Activated CD4-positive, alpha-beta T cell treated with anti-CD3 and anti-CD28 coated beads, Interleukin-2, amount 10 ng/mL, durations not matched to agents 7 days and 5 days (primary cell): ENCODE results near the gene LIFR. TPM values are rescaled to one million over a fixed set of nuclear protein-coding genes. Genes with fewer than 3 reads are reported as not detected.

Source experiments
- CTCF ChIA-PET: fragments of 350-600 bp; sonication (Branson Sonifier 250); formaldehyde crosslinking; loops from one replicate; lab custom pipeline; 2021; ENCODE audit warnings: antibody characterized with exemption; lab: Charles Lee
- POLR2A ChIA-PET: fragments of 350-600 bp; sonication (Branson Sonifier 250); formaldehyde crosslinking; loops from one replicate; lab custom pipeline; 2021; ENCODE audit warnings: antibody characterized with exemption; lab: Charles Lee
- DNase-seq: peaks from one replicate; pipeline ENCODE4 v3.0.0-alpha.2; 2020
- H3K27ac Mint-ChIP-seq: one replicate; pipeline ENCODE4 v1.8.0; 2021; ENCODE audit warnings: mild to moderate bottlenecking, moderate library complexity, mixed read lengths
- H3K27me3 Mint-ChIP-seq: one replicate; pipeline ENCODE4 v1.8.0; 2021; ENCODE audit warnings: mixed read lengths
- H3K36me3 Mint-ChIP-seq: one replicate; pipeline ENCODE4 v1.8.0; 2021; ENCODE audit warnings: low read depth, mixed read lengths
- H3K4me1 Mint-ChIP-seq: one replicate; pipeline ENCODE4 v1.8.0; 2021; ENCODE audit warnings: mixed read lengths
- H3K4me3 Mint-ChIP-seq: one replicate; pipeline ENCODE4 v1.8.0; 2021; ENCODE audit warnings: mild to moderate bottlenecking, moderate library complexity, mixed read lengths
- H3K9me3 Mint-ChIP-seq: one replicate; pipeline ENCODE4 v1.8.0; 2021; ENCODE audit warnings: mixed read lengths
- total RNA-seq, 2 experiments: library from RNA; stranded (reverse); gene quantifications; one replicate each; pipeline ENCODE4 v1.2.3, GENCODE V29; 2021

The LIFR gene
- total RNA-seq, 2 experiments from 2014 or later, result 0.12 TPM; not detected in 1

- Mint-ChIP-seq H3K4me1 (peaks cover 16% of the 10 kb centered on the region), H3K4me3 (no peak overlapping the region), H3K27me3 (peaks cover 67% of the 10 kb centered on the region), H3K36me3 (no peaks in the 10 kb centered on the region), H3K9me3 (no peaks in the 10 kb centered on the region), H3K27ac (no peak overlapping the region)
- CTCF ChIA-PET, result no interaction called here
- no peak for DNase-seq
- POLR2A ChIA-PET, result no interaction called here
Observed at GRCh38 chr5:38554403-38554802, 2.0 kb downstream of the LIFR start.

GRCh38 chr5:38553001-38553521 is 3.4 kb downstream of the LIFR start:
- CTCF ChIA-PET, result no interaction called here
- no peak for DNase-seq
- no peak overlapping the region for H3K27ac Mint-ChIP-seq

GRCh38 chr5:38551030-38552017 is 5.1 kb downstream of the LIFR start:
- Mint-ChIP-seq H3K4me3 (no peak overlapping the region), H3K27me3 (peaks cover 49% of the 10 kb centered on the region), H3K27ac (no peak overlapping the region), H3K36me3 (no peaks in the 10 kb centered on the region), H3K9me3 (no peaks in the 10 kb centered on the region), H3K4me1 (peaks cover 8% of the 10 kb centered on the region)
- POLR2A ChIA-PET, result no interaction called here
- DNase-seq, result peak; percentile 13
- CTCF ChIA-PET, result no interaction called here

More at GRCh38 chr5:38553001-38553521, 3.4 kb downstream of the LIFR start:
- Mint-ChIP-seq H3K4me3 (no peak overlapping the region), H3K36me3 (no peaks in the 10 kb centered on the region), H3K27me3 (peaks cover 57% of the 10 kb centered on the region), H3K9me3 (no peaks in the 10 kb centered on the region), H3K4me1 (peaks cover 16% of the 10 kb centered on the region)
- POLR2A ChIA-PET, result no interaction called here

DNA sequence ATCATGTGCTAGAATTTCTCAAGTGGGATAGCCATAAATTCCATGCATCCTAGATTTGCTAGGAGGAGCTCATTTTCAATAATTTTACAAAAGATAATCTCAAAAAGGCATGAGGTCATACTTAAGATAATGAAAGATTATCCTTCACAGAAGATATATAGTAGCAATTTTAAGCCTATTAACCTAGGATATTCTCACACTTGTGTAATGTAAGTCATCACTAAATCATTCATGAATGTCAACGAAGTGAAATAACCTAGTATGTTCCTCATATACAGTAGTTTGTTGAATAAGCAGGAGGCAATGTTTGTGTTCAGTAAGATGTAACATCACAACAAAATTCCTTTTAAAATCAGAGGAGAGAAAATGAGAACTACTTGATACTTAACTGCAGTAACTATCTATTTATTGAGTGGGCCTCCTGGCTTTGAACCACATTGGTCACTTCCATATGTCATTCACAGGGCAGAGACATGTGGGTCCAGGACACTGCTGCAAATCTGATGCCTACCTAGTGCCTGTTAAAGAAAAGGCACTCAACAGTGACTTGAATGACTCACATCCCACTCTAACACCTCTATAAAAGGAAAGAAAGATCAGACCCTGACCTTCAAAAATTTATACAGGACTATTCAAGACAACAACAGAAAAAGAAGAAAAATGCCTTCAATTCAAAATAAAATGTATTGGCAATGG is 8.2 kb downstream of the LIFR start:
- Mint-ChIP-seq H3K36me3 (no peaks in the 10 kb centered on the region), H3K27me3 (peaks cover 32% of the 10 kb centered on the region), H3K27ac (no peak overlapping the region), H3K4me1 (no peaks in the 10 kb centered on the region), H3K9me3 (no peaks in the 10 kb centered on the region), H3K4me3 (no peak overlapping the region)
- no peak for DNase-seq
- CTCF ChIA-PET, result no interaction called here
- POLR2A ChIA-PET, result no interaction called here

GRCh38 chr5:38547257-38547656 is 9.2 kb downstream of the LIFR start:
- CTCF ChIA-PET, result no interaction called here
- Mint-ChIP-seq H3K27me3 (peaks cover 22% of the 10 kb centered on the region), H3K4me1 (no peaks in the 10 kb centered on the region), H3K36me3 (no peaks in the 10 kb centered on the region), H3K4me3 (no peak overlapping the region), H3K27ac (no peak overlapping the region), H3K9me3 (no peaks in the 10 kb centered on the region)
- POLR2A ChIA-PET, result no interaction called here
- no peak for DNase-seq

GRCh38 chr5:38546691-38547146 is 9.7 kb downstream of the LIFR start:
- ChIA-PET CTCF (no interaction called here), POLR2A (no interaction called here)
- no peaks in the 10 kb centered on the region for H3K36me3 Mint-ChIP-seq
- peaks cover 18% of the 10 kb centered on the region for H3K27me3 Mint-ChIP-seq
- H3K4me1 Mint-ChIP-seq, result no peaks in the 10 kb centered on the region
- H3K4me3 Mint-ChIP-seq, result no peak overlapping the region
- no peak for DNase-seq
- H3K9me3 Mint-ChIP-seq, result no peaks in the 10 kb centered on the region
- H3K27ac Mint-ChIP-seq, result no peak overlapping the region

DNA sequence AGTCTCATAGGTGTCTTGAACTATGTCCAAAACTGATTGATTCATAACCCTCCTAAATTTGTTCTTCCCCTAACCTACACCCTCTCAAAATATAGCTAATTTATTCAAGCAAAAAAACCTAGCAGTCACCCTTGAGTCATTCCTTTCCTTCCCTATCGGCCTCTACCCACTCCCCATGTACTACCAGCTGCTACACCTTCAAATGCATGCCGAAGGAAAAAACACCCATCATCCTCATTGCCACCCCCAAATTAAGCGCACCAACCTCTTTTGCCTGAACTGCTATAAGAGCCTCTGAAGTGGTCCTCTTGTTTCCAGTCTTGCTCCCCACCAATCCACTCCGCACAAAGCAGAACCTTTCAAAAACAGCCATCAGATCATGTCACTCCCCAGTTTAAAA is 12.6 kb downstream of the LIFR start:
- H3K27me3 Mint-ChIP-seq, result peaks cover 11% of the 10 kb centered on the region
- H3K36me3 Mint-ChIP-seq, result no peaks in the 10 kb centered on the region
- H3K4me1 Mint-ChIP-seq, result no peaks in the 10 kb centered on the region
- H3K27ac Mint-ChIP-seq, result no peak overlapping the region
- no peaks in the 10 kb centered on the region for H3K9me3 Mint-ChIP-seq
- DNase-seq, result no peak
- CTCF ChIA-PET, result interaction anchor here (1.0 kb wide), 1 partner anchor 54 kb away, joined by 4 read pairs; no protein-coding TSS in a partner anchor
- no peak overlapping the region for H3K4me3 Mint-ChIP-seq
- POLR2A ChIA-PET, result no interaction called here

- Mint-ChIP-seq H3K36me3 (no peaks in the 10 kb centered on the region), H3K27me3 (peaks cover 17% of the 10 kb centered on the region), H3K4me1 (no peaks in the 10 kb centered on the region), H3K27ac (no peak overlapping the region), H3K4me3 (no peak overlapping the region), H3K9me3 (no peaks in the 10 kb centered on the region)
- ChIA-PET CTCF (no interaction called here), POLR2A (no interaction called here)
- no peak for DNase-seq
Observed at GRCh38 chr5:38543074-38543473, 13.4 kb downstream of the LIFR start.

DNA sequence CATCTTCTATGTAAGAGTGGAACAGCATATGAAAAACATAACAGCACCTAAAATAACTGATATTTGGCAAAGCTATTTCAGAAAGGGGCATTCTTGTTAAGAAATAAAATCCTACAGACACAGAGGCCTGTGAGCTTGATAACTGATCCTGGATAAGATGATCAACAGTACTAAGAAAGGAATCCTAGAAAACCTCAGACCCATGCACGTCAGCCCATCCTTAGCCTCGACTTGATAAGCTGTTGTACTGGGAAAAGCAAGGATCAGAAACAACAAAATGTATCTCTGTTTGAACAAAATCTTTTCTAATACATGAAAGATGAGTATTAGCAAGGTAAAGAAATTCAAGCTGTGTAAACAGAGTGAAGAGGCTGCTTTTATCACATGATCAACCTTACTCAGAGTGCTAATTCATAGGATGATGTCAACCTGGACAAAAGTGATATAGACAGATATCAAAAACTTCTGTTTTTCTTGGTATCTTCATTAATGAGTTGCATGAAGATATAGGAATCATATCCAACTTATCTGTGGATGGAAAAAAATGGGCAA is 15.2 kb downstream of the LIFR start:
- Mint-ChIP-seq H3K4me3 (no peak overlapping the region), H3K27ac (no peak overlapping the region)

DNA sequence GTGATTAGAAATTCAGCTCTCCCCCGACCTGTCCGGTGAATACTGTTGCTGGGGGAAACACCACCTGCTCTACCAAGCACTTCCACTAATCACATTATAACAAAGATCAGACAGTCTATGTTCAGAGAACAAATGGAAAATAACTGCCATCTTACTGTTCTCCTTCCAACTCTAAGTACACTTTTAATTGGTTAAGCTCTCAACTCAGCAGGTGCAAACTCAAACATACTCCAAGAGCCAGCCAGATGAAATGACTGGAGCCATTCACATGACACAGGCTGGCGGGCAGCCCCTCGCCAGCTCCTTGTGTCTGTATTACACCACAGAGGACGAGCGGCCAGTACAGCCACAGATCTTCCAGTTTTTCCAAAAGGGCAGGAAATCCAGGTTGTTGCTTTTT is 16.1 kb downstream of the LIFR start:
- ChIA-PET POLR2A (no interaction called here), CTCF (no interaction called here)
- H3K4me1 Mint-ChIP-seq, result no peaks in the 10 kb centered on the region
- no peak overlapping the region for H3K27ac Mint-ChIP-seq
- no peaks in the 10 kb centered on the region for H3K36me3 Mint-ChIP-seq
- H3K27me3 Mint-ChIP-seq, result peaks cover 18% of the 10 kb centered on the region
- DNase-seq, result no peak
- H3K4me3 Mint-ChIP-seq, result no peak overlapping the region
- no peaks in the 10 kb centered on the region for H3K9me3 Mint-ChIP-seq

More for the DNA sequence above, 15.2 kb downstream of the LIFR start:
- ChIA-PET POLR2A (no interaction called here), CTCF (no interaction called here)
- no peaks in the 10 kb centered on the region for H3K4me1 Mint-ChIP-seq
- H3K36me3 Mint-ChIP-seq, result no peaks in the 10 kb centered on the region
- peaks cover 18% of the 10 kb centered on the region for H3K27me3 Mint-ChIP-seq
- H3K9me3 Mint-ChIP-seq, result no peaks in the 10 kb centered on the region
- no peak for DNase-seq

- H3K9me3 Mint-ChIP-seq, result no peaks in the 10 kb centered on the region
- peaks cover 18% of the 10 kb centered on the region for H3K27me3 Mint-ChIP-seq
- no peaks in the 10 kb centered on the region for H3K4me1 Mint-ChIP-seq
- no peaks in the 10 kb centered on the region for H3K36me3 Mint-ChIP-seq
- ChIA-PET POLR2A (no interaction called here), CTCF (interaction anchor here (0.6 to 1.4 kb wide), 2 partner anchors 12 to 96 kb away, joined by 3 to 4 read pairs; no protein-coding TSS in a partner anchor)
- H3K4me3 Mint-ChIP-seq, result no peak overlapping the region
- no peak overlapping the region for H3K27ac Mint-ChIP-seq
- no peak for DNase-seq
Observed at GRCh38 chr5:38538161-38538560, 18.3 kb downstream of the LIFR start.

- no peak for DNase-seq
- ChIA-PET CTCF (interaction anchor here (0.6 kb wide), 1 partner anchor 11 kb away, joined by 3 read pairs; no protein-coding TSS in a partner anchor), POLR2A (no interaction called here)
- Mint-ChIP-seq H3K36me3 (no peaks in the 10 kb centered on the region), H3K27ac (no peak overlapping the region), H3K4me1 (no peaks in the 10 kb centered on the region), H3K27me3 (peaks cover 18% of the 10 kb centered on the region), H3K4me3 (no peak overlapping the region), H3K9me3 (no peaks in the 10 kb centered on the region)
Observed at GRCh38 chr5:38537505-38537904, 18.9 kb downstream of the LIFR start.
